Left lung (tissue), 10 donors: ENCODE data around the gene PPM1N. TPM values are rescaled to one million over a fixed set of nuclear protein-coding genes. Genes with fewer than 3 reads are reported as not detected.

Source experiments
- ATAC-seq: fragments of 200-7000 bp; cut with Tn5 transposase; one replicate; pipeline ENCODE4 v1.9.1; 2020; ENCODE audit warnings: moderate library complexity
- DNase-seq, 4 donors: peaks; one replicate each; pipeline ENCODE4 v3.0.0-alpha.2; 2013 to 2020
- H3K27ac ChIP-seq, 2 donors: fragments of 200-600 bp; sonication (generic) in 1 of 2; one replicate each; pipeline versions ENCODE4 v1.5.0 to v1.8.0; 2020 to 2021
- H3K27me3 ChIP-seq, 2 donors: fragments of 200-600 bp; sonication (generic) in 1 of 2; one replicate each; pipeline versions ENCODE4 v1.5.0 to v1.8.0; 2020 to 2021
- H3K36me3 ChIP-seq, 2 donors: fragments of 200-600 bp; sonication (generic) in 1 of 2; one replicate each; pipeline versions ENCODE4 v1.5.0 to v1.8.0; 2020 to 2021
- H3K4me1 ChIP-seq, 2 donors: fragments of 200-600 bp; one replicate each; pipeline ENCODE4 v1.8.0; 2021
- H3K4me3 ChIP-seq, 2 donors: fragments of 200-600 bp; sonication (generic) in 1 of 2; one replicate each; pipeline versions ENCODE4 v1.5.0 to v1.8.0; 2020 to 2021; ENCODE audit warnings: mild to moderate bottlenecking in 1 of 2
- H3K9me3 ChIP-seq, 2 donors: fragments of 200-600 bp; sonication (generic) in 1 of 2; one replicate each; pipeline versions ENCODE4 v1.5.0 to v1.8.0; 2020 to 2021
- intact Hi-C, 2 donors: fragments of 100-400 bp; cut with DNase I; formaldehyde crosslinking; loops; one replicate each; pipeline versions ENCODE4 v1.11.2 to v1.14.2; 2022
- polyA plus RNA-seq, 6 donors: library from polyadenylated mRNA; unstranded; fragments of 120-200 nt; gene quantifications; one replicate each; pipeline ENCODE4 v1.2.1, GENCODE V29; 2013; ENCODE audit not compliant: insufficient read length in 6 of 6
- total RNA-seq, 2 donors: library from RNA; stranded (reverse); fragmentation: NEBNext Ultra II Directional; extraction: Animal tissue kit (Norgen Biotek cat#: 25700); gene quantifications; one replicate each; pipeline ENCODE4 v1.2.1, GENCODE V29; 2021
- TF ChIP-seq, protein P1 (sequence below), 2 donors: fragments of 200-600 bp; sonication (generic) in 1 of 2; IDR thresholded peaks; one replicate each; pipeline versions ENCODE4 v1.5.0 to v1.8.0; 2021; ENCODE audit warnings: antibody characterized with exemption in 2 of 2
- donor health status: DM: no; HTN: yes; CAD: no.
- donor health status: DM: no; HTN: no; CAD: no.

Gene PPM1N
- total and polyA plus RNA-seq, 8 donors = 0.17 to 2.1 (median 0.34) TPM

DNA sequence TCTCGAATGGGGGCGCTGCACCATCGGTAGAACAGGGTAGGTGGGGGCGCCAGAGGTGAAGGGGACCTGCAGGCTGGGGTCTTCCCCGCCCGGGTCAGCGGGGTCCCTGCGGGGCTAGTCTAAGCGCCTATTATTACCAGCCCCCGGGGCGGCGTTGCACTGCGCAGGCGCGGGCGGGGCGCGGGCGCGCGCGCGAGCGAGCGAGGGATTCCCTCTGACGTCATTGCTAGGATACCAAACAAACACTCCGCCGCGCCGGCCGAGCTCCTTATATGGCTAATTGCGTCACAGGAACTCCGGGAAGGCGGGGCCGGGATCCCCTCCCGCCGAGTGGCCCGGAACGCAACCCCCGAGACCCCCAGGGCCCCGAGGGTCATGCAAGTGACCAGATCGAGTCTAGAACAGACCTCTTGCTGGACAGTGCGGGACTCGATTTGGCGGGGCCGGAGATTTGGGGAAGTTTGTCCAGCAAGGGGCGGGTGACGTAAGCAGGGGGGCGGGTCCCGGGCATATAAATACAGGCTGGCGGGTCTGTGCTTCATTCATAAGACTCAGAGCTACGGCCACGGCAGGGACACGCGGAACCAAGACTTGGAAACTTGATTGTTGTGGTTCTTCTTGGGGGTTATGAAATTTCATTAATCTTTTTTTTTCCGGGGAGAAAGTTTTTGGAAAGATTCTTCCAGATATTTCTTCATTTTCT, 30.6 kb upstream of the PPM1N start, which contains the start of gene FOSB:
Gene FOSB (plus strand): TSS at position 541 of the 703 bp plus-strand sequence. CDS start 591 bp downstream, outside the sequence.
- DNase-seq (peak; percentile 94 to 96 (median 95)), ATAC-seq (peak; percentile 49)
- TF ChIP-seq, protein P1, sequence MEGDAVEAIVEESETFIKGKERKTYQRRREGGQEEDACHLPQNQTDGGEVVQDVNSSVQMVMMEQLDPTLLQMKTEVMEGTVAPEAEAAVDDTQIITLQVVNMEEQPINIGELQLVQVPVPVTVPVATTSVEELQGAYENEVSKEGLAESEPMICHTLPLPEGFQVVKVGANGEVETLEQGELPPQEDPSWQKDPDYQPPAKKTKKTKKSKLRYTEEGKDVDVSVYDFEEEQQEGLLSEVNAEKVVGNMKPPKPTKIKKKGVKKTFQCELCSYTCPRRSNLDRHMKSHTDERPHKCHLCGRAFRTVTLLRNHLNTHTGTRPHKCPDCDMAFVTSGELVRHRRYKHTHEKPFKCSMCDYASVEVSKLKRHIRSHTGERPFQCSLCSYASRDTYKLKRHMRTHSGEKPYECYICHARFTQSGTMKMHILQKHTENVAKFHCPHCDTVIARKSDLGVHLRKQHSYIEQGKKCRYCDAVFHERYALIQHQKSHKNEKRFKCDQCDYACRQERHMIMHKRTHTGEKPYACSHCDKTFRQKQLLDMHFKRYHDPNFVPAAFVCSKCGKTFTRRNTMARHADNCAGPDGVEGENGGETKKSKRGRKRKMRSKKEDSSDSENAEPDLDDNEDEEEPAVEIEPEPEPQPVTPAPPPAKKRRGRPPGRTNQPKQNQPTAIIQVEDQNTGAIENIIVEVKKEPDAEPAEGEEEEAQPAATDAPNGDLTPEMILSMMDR (IDR thresholded peaks at IDR 0.05) = no peak
- H3K27me3 ChIP-seq = peaks cover 0 to 29% of the 10 kb centered on the region in 2 donors
- peaks cover 19 to 41% of the 10 kb centered on the region in 2 donors for H3K4me1 ChIP-seq
- H3K9me3 ChIP-seq = no peaks in the 10 kb centered on the region
- intact Hi-C loops = no loop called here
- peak within 1 kb of the TSS; percentile 58 to 59 for H3K4me3 ChIP-seq
- peak within 1 kb of the TSS; percentile 83 to 98 for H3K27ac ChIP-seq
- H3K36me3 ChIP-seq = peaks cover 0 to 13% of the 10 kb centered on the region in 2 donors

DNA sequence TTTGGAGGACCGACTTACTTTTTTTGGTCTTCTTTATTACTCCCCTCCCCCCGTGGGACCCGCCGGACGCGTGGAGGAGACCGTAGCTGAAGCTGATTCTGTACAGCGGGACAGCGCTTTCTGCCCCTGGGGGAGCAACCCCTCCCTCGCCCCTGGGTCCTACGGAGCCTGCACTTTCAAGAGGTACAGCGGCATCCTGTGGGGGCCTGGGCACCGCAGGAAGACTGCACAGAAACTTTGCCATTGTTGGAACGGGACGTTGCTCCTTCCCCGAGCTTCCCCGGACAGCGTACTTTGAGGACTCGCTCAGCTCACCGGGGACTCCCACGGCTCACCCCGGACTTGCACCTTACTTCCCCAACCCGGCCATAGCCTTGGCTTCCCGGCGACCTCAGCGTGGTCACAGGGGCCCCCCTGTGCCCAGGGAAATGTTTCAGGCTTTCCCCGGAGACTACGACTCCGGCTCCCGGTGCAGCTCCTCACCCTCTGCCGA, 30.0 kb upstream of the PPM1N start:
- H3K9me3 ChIP-seq = no peaks in the 10 kb centered on the region
- DNase-seq (peak in 2 of 4 donors; percentile 53 to 80), ATAC-seq (no peak)
- TF ChIP-seq, protein P1 (IDR thresholded peaks at IDR 0.05) = no peak
- peaks cover 0 to 35% of the 10 kb centered on the region in 2 donors for H3K27me3 ChIP-seq
- H3K4me1 ChIP-seq = peaks cover 19 to 42% of the 10 kb centered on the region in 2 donors
- intact Hi-C loops = no loop called here
- peaks cover 0 to 16% of the 10 kb centered on the region in 2 donors for H3K36me3 ChIP-seq
- peak overlapping the region; percentile 58 to 59 for H3K4me3 ChIP-seq
- peak overlapping the region; percentile 83 to 98 for H3K27ac ChIP-seq

DNA sequence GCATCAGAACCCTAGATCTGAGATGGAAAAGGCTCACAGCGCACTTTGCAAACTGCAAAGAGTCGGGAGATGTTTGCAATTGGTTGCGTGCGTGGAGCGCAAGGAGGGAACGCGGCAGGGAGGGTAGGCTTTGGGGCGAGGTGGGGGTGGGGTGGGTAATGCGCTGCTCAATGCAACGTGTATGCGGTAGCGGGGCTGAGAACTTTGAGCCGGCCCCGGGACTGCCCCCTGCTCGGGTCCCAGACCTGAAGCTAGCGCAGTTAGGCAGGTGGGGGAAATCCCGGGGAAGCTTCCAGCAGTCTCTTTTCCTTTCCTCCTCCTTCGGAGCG, 29.5 kb upstream of the PPM1N start:
- TF ChIP-seq, protein P1 (IDR thresholded peaks at IDR 0.05) = no peak
- peaks cover 19 to 42% of the 10 kb centered on the region in 2 donors for H3K4me1 ChIP-seq
- ATAC-seq = peak; percentile 31
- H3K36me3 ChIP-seq = peaks cover 0 to 16% of the 10 kb centered on the region in 2 donors
- intact Hi-C loops = no loop called here
- peaks cover 0 to 41% of the 10 kb centered on the region in 2 donors for H3K27me3 ChIP-seq
- no peaks in the 10 kb centered on the region for H3K9me3 ChIP-seq
- H3K4me3 ChIP-seq = peak overlapping the region; percentile 58 to 59
- H3K27ac ChIP-seq = peak overlapping the region; percentile 83 to 98
- DNase-seq = no peak

DNA sequence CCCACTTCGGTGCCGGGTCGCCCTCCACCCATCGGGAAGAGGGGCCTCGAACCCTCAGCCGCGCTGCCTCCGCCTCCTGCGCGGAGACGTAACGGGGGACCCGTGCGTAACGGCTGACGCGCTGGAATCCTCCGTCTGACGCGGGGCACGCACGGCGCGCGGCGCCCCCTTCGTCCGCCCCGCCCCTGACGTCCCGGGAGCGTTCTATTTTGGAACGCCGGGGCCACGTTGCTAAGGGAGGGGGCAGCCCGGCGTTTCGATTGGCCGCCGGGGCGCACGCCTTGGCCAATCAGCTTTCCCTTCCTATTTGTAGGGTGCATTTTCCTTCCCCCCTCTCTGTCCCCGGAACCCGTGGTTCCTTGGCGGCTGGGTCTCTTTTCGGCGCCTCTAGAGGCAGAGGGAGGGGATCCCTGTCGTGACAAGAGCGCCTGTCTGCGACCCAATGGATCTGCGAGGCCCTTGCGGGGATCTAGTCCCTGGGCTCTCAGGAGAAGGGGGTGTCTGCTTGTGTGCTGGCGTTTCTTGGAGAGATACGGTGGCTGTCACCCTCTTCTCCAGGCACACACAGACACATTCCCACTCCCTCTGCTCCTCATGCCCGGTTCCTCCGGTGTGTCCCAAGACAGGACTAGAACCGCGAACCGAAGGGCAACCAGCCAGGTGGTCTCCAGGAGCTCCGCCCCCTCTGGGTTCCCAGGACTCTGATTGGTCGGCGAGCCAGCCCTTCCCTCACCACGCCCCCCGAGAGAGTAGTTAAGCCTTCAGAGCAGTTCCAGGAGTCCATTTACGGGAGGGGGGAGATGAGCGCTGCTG, 28.9 kb upstream of the PPM1N start:
- intact Hi-C loops = no loop called here
- H3K36me3 ChIP-seq = peaks cover 0 to 16% of the 10 kb centered on the region in 2 donors
- peak overlapping the region; percentile 83 to 98 for H3K27ac ChIP-seq
- TF ChIP-seq, protein P1 (IDR thresholded peaks at IDR 0.05) = no peak
- peak overlapping the region; percentile 58 to 59 for H3K4me3 ChIP-seq
- H3K4me1 ChIP-seq = peaks cover 19 to 42% of the 10 kb centered on the region in 2 donors
- H3K27me3 ChIP-seq = peaks cover 0 to 47% of the 10 kb centered on the region in 2 donors
- ATAC-seq (peak; percentile 90), DNase-seq (peak; percentile 89 to 95 (median 93))
- no peaks in the 10 kb centered on the region for H3K9me3 ChIP-seq
